Lung (tissue), 12 donors: ENCODE data around the gene FEN1. TPM values are rescaled to one million over a fixed set of nuclear protein-coding genes. Genes with fewer than 3 reads are reported as not detected.

Source experiments
- ATAC-seq: fragments of 200-7000 bp; cut with Tn5 transposase; one replicate; pipeline ENCODE4 v1.9.1; 2020; ENCODE audit warnings: moderate number of reproducible peaks; ENCODE audit not compliant: insufficient read depth, low FRiP score
- DNase-seq, 3 donors: peaks; one replicate each; pipeline ENCODE4 v3.0.0-alpha.2; 2013 to 2017
- H3K27ac ChIP-seq, 2 donors: one replicate each; pipeline ENCODE4 v1.5.1; 2013; ENCODE audit warnings: mild to moderate bottlenecking in 2 of 2, moderate library complexity in 2 of 2, control low read depth in 1 of 2, inconsistent platforms in 1 of 2, low read depth in 1 of 2, low read length in 1 of 2
- H3K27me3 ChIP-seq, 3 donors: one replicate each; pipeline ENCODE4 v1.5.1; 2013; ENCODE audit warnings: low read length in 2 of 3; ENCODE audit not compliant: control insufficient read depth in 3 of 3, insufficient read depth in 3 of 3
- H3K36me3 ChIP-seq, 4 donors: one replicate each; pipeline ENCODE4 v1.5.1; 2013; ENCODE audit warnings: low read length in 4 of 4, mild to moderate bottlenecking in 1 of 4, moderate library complexity in 1 of 4; ENCODE audit not compliant: control insufficient read depth in 4 of 4, insufficient read depth in 4 of 4
- H3K4me1 ChIP-seq, 5 donors: one replicate each; pipeline ENCODE4 v1.5.1; 2013; ENCODE audit warnings: low read length in 5 of 5, mild to moderate bottlenecking in 2 of 5, moderate library complexity in 1 of 5; ENCODE audit not compliant: control insufficient read depth in 5 of 5, insufficient read depth in 5 of 5
- H3K4me3 ChIP-seq: one replicate; pipeline ENCODE4 v1.5.1; 2013; ENCODE audit warnings: mild to moderate bottlenecking, control low read depth, moderate library complexity
- H3K9ac ChIP-seq, 2 donors: one replicate each; pipeline ENCODE4 v1.5.1; 2013; ENCODE audit warnings: low read length in 2 of 2, control low read depth in 1 of 2; ENCODE audit not compliant: insufficient read depth in 1 of 2
- H3K9me3 ChIP-seq, 4 donors: one replicate each; pipeline ENCODE4 v1.5.1; 2013; ENCODE audit warnings: low read length in 3 of 4, mild to moderate bottlenecking in 1 of 4, moderate library complexity in 1 of 4; ENCODE audit not compliant: control insufficient read depth in 4 of 4, insufficient read depth in 3 of 4
- CTCF ChIP-seq: IDR thresholded peaks from 2 replicates; pipeline ENCODE4 v1.5.1; 2012; ENCODE audit warnings: mild to moderate bottlenecking; ENCODE audit errors: control extremely low read depth, extremely low read depth
- WGBS, 2 donors: extraction: QIAGEN DNeasy Blood & Tissue Kit; methylation state at CpG; one replicate each; pipeline ENCODE4 v1.1.7; 2013; 5-methylcytosine and 5-hydroxymethylcytosine counted together
- polyA plus RNA-seq, 2 donors: library from polyadenylated mRNA; stranded (reverse); fragments of 200-250 nt; gene quantifications; one replicate each; pipeline ENCODE4 v1.2.1, GENCODE V29; 2013
- total RNA-seq, 2 donors: library from RNA; depleted of rRNA in 1 of 2; stranded (reverse); fragments of >200 nt in 1 of 2; gene quantifications; one replicate each; pipeline ENCODE4 v1.2.1, GENCODE V29; 2014 to 2021
- donor health status: control.
- donor health status: control.
- donor health status: Bipolar disorder and iron deficiency.
- donor health status: healthy.
- donor health status: DM: yes; HTN: yes; CAD: no.

The FEN1 gene
- total and polyA plus RNA-seq, 4 donors: 6.4 to 13.2 (median 10.2) TPM

DNA sequence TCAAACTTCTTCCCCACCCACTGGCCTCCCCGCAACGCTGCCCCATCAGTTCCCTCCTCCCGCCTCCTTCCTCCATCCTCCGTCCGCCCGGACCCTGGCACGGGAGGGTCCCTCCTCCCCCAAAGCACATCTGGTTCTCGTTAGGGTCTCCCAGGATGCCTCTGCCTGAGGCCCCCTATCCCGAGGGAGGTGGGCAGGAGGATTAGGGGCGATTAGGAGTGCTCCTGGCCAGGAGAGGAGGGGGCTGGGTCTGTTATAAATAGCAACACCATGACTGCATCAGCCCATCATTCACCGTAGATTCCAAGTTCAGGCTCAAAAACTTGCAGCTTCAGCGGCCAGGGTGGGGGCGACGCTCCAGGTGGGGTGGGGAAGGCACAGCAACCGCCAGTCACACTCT, 29.9 kb upstream of the FEN1 start:
- Histone ChIP-seq H3K4me1 (peaks cover 0 to 11% (median 0%) of the 10 kb centered on the region in 5 donors), H3K27ac (no peak overlapping the region), H3K9ac (no peak overlapping the region), H3K36me3 (no peaks in the 10 kb centered on the region), H3K27me3 (no peaks in the 10 kb centered on the region), H3K4me3 (no peak overlapping the region), H3K9me3 (no peaks in the 10 kb centered on the region)
- WGBS, 2 donors: 44 to 48% methylated on average over 15 of the region's 15 CpGs
- TF ChIP-seq CTCF: no peak
- ATAC-seq: no peak
- no peak for DNase-seq

GRCh38 chr11:61763930-61764605, 28.6 kb upstream of the FEN1 start:
- DNase-seq (no peak), ATAC-seq (no peak)
- Histone ChIP-seq H3K4me1 (peaks cover 0 to 21% (median 2%) of the 10 kb centered on the region in 5 donors), H3K27ac (peak overlapping the region in 1 of 2 donors; percentile 48), H3K36me3 (no peaks in the 10 kb centered on the region), H3K27me3 (no peaks in the 10 kb centered on the region), H3K9me3 (no peaks in the 10 kb centered on the region), H3K9ac (no peak overlapping the region), H3K4me3 (no peak overlapping the region)
- WGBS, 2 donors: 62 to 77% methylated on average over 23 of the region's 23 CpGs
- no peak for TF ChIP-seq CTCF

GRCh38 chr11:61764606-61765260, 28.0 kb upstream of the FEN1 start:
- Histone ChIP-seq H3K4me1 (peaks cover 0 to 27% (median 2%) of the 10 kb centered on the region in 5 donors), H3K9me3 (no peaks in the 10 kb centered on the region), H3K9ac (no peak overlapping the region), H3K4me3 (no peak overlapping the region), H3K36me3 (no peaks in the 10 kb centered on the region), H3K27ac (no peak overlapping the region), H3K27me3 (no peaks in the 10 kb centered on the region)
- DNase-seq (no peak), ATAC-seq (no peak)
- no peak for TF ChIP-seq CTCF
- WGBS, 2 donors: 49 to 75% methylated on average over 19 to 22 of the region's 22 CpGs
